H9 (cell line): ENCODE data around the gene RNF103. TPM values are rescaled to one million over a fixed set of nuclear protein-coding genes. Genes with fewer than 3 reads are reported as not detected.

Experiments
- DNase-seq: peaks from one replicate; pipeline ENCODE4 v3.0.0-alpha.2; 2017
- H2AFZ ChIP-seq: one replicate; pipeline ENCODE4 v1.6.1; 2013; ENCODE audit warnings: mild to moderate bottlenecking, low read length, control low read depth, moderate library complexity
- H2AK5ac ChIP-seq: 2 replicates; pipeline ENCODE4 v1.6.1; 2013; ENCODE audit warnings: low read length, control low read depth, mixed read lengths; ENCODE audit not compliant: insufficient read length
- H2BK120ac ChIP-seq: one replicate; pipeline ENCODE4 v1.6.1; 2013; ENCODE audit warnings: low read depth, mild to moderate bottlenecking, low read length, control low read depth, inconsistent platforms; ENCODE audit not compliant: poor library complexity, severe bottlenecking
- H2BK12ac ChIP-seq: 2 replicates; pipeline ENCODE4 v1.6.1; 2013; ENCODE audit warnings: low read length, control low read depth, mixed read lengths, low read depth; ENCODE audit not compliant: insufficient read length
- H2BK15ac ChIP-seq: 2 replicates; pipeline ENCODE4 v1.6.1; 2013; ENCODE audit warnings: low read depth, low read length, control low read depth
- H2BK20ac ChIP-seq: one replicate; pipeline ENCODE4 v1.6.1; 2013; ENCODE audit warnings: low read depth, mild to moderate bottlenecking, low read length, control low read depth, inconsistent platforms; ENCODE audit not compliant: poor library complexity, severe bottlenecking
- H2BK5ac ChIP-seq: 2 replicates; pipeline ENCODE4 v1.6.1; 2013; ENCODE audit warnings: low read length, control low read depth, mixed read lengths; ENCODE audit not compliant: insufficient read length
- H3K14ac ChIP-seq: 2 replicates; pipeline ENCODE4 v1.6.1; 2013; ENCODE audit warnings: low read length, control low read depth; ENCODE audit not compliant: insufficient read depth
- H3K18ac ChIP-seq: 2 replicates; pipeline ENCODE4 v1.6.1; 2013; ENCODE audit warnings: low read depth, mild to moderate bottlenecking, mixed read lengths, low read length, control low read depth; ENCODE audit not compliant: insufficient read length
- H3K23ac ChIP-seq: 2 replicates; pipeline ENCODE4 v1.6.1; 2013; ENCODE audit warnings: low read length, control low read depth, mixed read lengths, low read depth; ENCODE audit not compliant: insufficient read length
- H3K23me2 ChIP-seq: 2 replicates; pipeline ENCODE4 v1.6.1; 2013; ENCODE audit warnings: low read depth, mild to moderate bottlenecking, mixed read lengths, low read length, control low read depth; ENCODE audit not compliant: insufficient read length, poor library complexity, severe bottlenecking
- H3K27ac ChIP-seq: 2 replicates; pipeline ENCODE4 v1.5.1; 2013; ENCODE audit warnings: low read length, control low read depth, mixed read lengths, low read depth; ENCODE audit not compliant: insufficient read length
- H3K27me3 ChIP-seq: 2 replicates; pipeline ENCODE4 v1.6.1; 2013; ENCODE audit warnings: low read length, control low read depth, inconsistent platforms; ENCODE audit not compliant: insufficient read depth
- H3K4ac ChIP-seq: 2 replicates; pipeline ENCODE4 v1.6.1; 2013; ENCODE audit warnings: low read depth, mild to moderate bottlenecking, control low read depth, inconsistent platforms, low read length, moderate library complexity
- H3K4me1 ChIP-seq: 2 replicates; pipeline ENCODE4 v1.6.1; 2013; ENCODE audit warnings: low read length, control low read depth, inconsistent platforms; ENCODE audit not compliant: insufficient read depth
- H3K4me2 ChIP-seq: 2 replicates; pipeline ENCODE4 v1.6.1; 2013; ENCODE audit warnings: low read length, control low read depth, mixed read lengths; ENCODE audit not compliant: insufficient read length, insufficient read depth
- H3K56ac ChIP-seq: 2 replicates; pipeline ENCODE4 v1.6.1; 2013; ENCODE audit warnings: low read depth, mild to moderate bottlenecking, mixed read lengths, low read length, control low read depth; ENCODE audit not compliant: insufficient read length
- H3K79me1 ChIP-seq: 2 replicates; pipeline ENCODE4 v1.6.1; 2013; ENCODE audit warnings: low read depth, mild to moderate bottlenecking, moderate library complexity, low read length, control low read depth, inconsistent platforms; ENCODE audit not compliant: insufficient read depth, poor library complexity, severe bottlenecking
- H3K79me2 ChIP-seq: 2 replicates; pipeline ENCODE4 v1.6.1; 2013; ENCODE audit warnings: low read length, control low read depth, inconsistent platforms; ENCODE audit not compliant: insufficient read depth
- H3K9ac ChIP-seq: 2 replicates; pipeline ENCODE4 v1.6.1; 2013; ENCODE audit warnings: low read length, control low read depth, mixed read lengths; ENCODE audit not compliant: insufficient read length; ENCODE audit errors: extremely low read depth
- H3K9me3 ChIP-seq: one replicate; pipeline ENCODE4 v1.6.1; 2013; ENCODE audit warnings: low read depth, low read length, inconsistent platforms; ENCODE audit not compliant: control insufficient read depth
- H3T11ph ChIP-seq: one replicate; pipeline ENCODE4 v1.6.1; 2013; ENCODE audit warnings: mild to moderate bottlenecking, low read length, control low read depth, inconsistent platforms
- H4K20me1 ChIP-seq: one replicate; pipeline ENCODE4 v1.6.1; 2013; ENCODE audit not compliant: control insufficient read depth, insufficient read length, insufficient read depth
- H4K5ac ChIP-seq: 2 replicates; pipeline ENCODE4 v1.6.1; 2013; ENCODE audit warnings: low read depth, mild to moderate bottlenecking, mixed read lengths, low read length, control low read depth; ENCODE audit not compliant: insufficient read length
- H4K8ac ChIP-seq: replicated peaks from 2 replicates; pipeline ENCODE4 v1.6.1; 2013; ENCODE audit warnings: low read length, control low read depth, mixed read lengths, low read depth; ENCODE audit not compliant: insufficient read length
- H4K91ac ChIP-seq: 2 replicates; pipeline ENCODE4 v1.6.1; 2013; ENCODE audit warnings: low read depth, mild to moderate bottlenecking, moderate library complexity, mixed read lengths, low read length, control low read depth; ENCODE audit not compliant: insufficient read length
- H3K27ac Mint-ChIP-seq, 3 experiments: 2 replicates in 2 of 3; 3 replicates in 1 of 3; pipeline ENCODE4 v1.8.0; 2020 to 2021; ENCODE audit warnings: mixed read lengths in 3 of 3, mild to moderate bottlenecking in 1 of 3, moderate library complexity in 1 of 3
- H3K27me3 Mint-ChIP-seq: 2 replicates; pipeline ENCODE4 v1.8.0; 2021; ENCODE audit warnings: low read depth, mild to moderate bottlenecking, moderate library complexity, mixed read lengths
- H3K36me3 Mint-ChIP-seq, 3 experiments: 2 replicates in 2 of 3; 3 replicates in 1 of 3; pipeline ENCODE4 v1.8.0; 2020 to 2021; ENCODE audit warnings: low read depth in 3 of 3, mixed read lengths in 3 of 3; ENCODE audit not compliant: insufficient read depth in 1 of 3
- H3K4me1 Mint-ChIP-seq, 2 experiments: 2 replicates each; pipeline ENCODE4 v1.8.0; 2020; ENCODE audit warnings: mixed read lengths in 2 of 2
- H3K4me3 Mint-ChIP-seq, 2 experiments: 2 replicates in 1 of 2; 3 replicates in 1 of 2; pipeline ENCODE4 v1.8.0; 2020 to 2021; ENCODE audit warnings: mild to moderate bottlenecking in 2 of 2, mixed read lengths in 2 of 2, moderate library complexity in 1 of 2
- H3K9me3 Mint-ChIP-seq, 2 experiments: 2 replicates in 1 of 2; 3 replicates in 1 of 2; pipeline ENCODE4 v1.8.0; 2020; ENCODE audit warnings: mild to moderate bottlenecking in 2 of 2, mixed read lengths in 2 of 2, moderate library complexity in 1 of 2
- WGBS: extraction: QIAGEN DNeasy Blood & Tissue Kit; methylation state at CpG from one replicate; pipeline ENCODE4 v1.1.7; 2013; ENCODE audit warnings: missing lambda C conversion rate, low lambda C conversion rate, mixed read lengths; ENCODE audit not compliant: insufficient read length; ENCODE audit errors: extremely low coverage; 5-methylcytosine and 5-hydroxymethylcytosine counted together
- total RNA-seq: library from RNA; stranded (reverse); gene quantifications from 2 replicates; pipeline ENCODE4 v1.2.1, GENCODE V29; 2021
- TF ChIP-seq, protein P1 (sequence below): fragments of 200-600 bp; sonication (generic); conservative IDR thresholded peaks from 3 replicates; pipeline ENCODE4 v1.8.0; 2021; ENCODE audit warnings: antibody characterized with exemption, mild to moderate bottlenecking

RNF103 gene
- total RNA-seq, 1 experiment from 2014 or later, result 7.1 TPM

- Histone ChIP-seq H3K4me2 (no peak overlapping the region), H2BK12ac (no peak overlapping the region), H2BK120ac (no peak overlapping the region), H3K56ac (no peak overlapping the region), H3K23ac (no peak overlapping the region), H4K20me1 (no peaks in the 10 kb centered on the region), H3K9ac (no peak overlapping the region), H4K5ac (no peak overlapping the region), H3K27ac (no peak overlapping the region), H3K23me2 (no peaks in the 10 kb centered on the region), H3K9me3 (no peaks in the 10 kb centered on the region), H3K4ac (no peak overlapping the region), H3K14ac (no peak overlapping the region), H3K79me1 (no peaks in the 10 kb centered on the region), H2BK20ac (no peak overlapping the region), H2BK15ac (no peak overlapping the region), H3T11ph (no peak overlapping the region), H2AFZ (no peak overlapping the region), H3K27me3 (no peaks in the 10 kb centered on the region), H2AK5ac (no peak overlapping the region), H3K4me1 (no peaks in the 10 kb centered on the region), H3K18ac (no peak overlapping the region), H2BK5ac (no peak overlapping the region), H3K79me2 (no peaks in the 10 kb centered on the region), H4K91ac (no peak overlapping the region), H4K8ac (no peak overlapping the region)
- H3K4me1 Mint-ChIP-seq, result no peaks in the 10 kb centered on the region
- TF ChIP-seq, protein P1, sequence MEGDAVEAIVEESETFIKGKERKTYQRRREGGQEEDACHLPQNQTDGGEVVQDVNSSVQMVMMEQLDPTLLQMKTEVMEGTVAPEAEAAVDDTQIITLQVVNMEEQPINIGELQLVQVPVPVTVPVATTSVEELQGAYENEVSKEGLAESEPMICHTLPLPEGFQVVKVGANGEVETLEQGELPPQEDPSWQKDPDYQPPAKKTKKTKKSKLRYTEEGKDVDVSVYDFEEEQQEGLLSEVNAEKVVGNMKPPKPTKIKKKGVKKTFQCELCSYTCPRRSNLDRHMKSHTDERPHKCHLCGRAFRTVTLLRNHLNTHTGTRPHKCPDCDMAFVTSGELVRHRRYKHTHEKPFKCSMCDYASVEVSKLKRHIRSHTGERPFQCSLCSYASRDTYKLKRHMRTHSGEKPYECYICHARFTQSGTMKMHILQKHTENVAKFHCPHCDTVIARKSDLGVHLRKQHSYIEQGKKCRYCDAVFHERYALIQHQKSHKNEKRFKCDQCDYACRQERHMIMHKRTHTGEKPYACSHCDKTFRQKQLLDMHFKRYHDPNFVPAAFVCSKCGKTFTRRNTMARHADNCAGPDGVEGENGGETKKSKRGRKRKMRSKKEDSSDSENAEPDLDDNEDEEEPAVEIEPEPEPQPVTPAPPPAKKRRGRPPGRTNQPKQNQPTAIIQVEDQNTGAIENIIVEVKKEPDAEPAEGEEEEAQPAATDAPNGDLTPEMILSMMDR, result no peak
- H3K27me3 Mint-ChIP-seq, result no peaks in the 10 kb centered on the region
- peaks cover 0 to 26% (median 13%) of the 10 kb centered on the region in 3 experiments; a peak in 6 of 7 replicates for H3K36me3 Mint-ChIP-seq
- no peak overlapping the region for H3K27ac Mint-ChIP-seq
- H3K4me3 Mint-ChIP-seq, result no peak overlapping the region
- no peak for DNase-seq
- no CpG with 5 or more reads among the region's 1 CpG for WGBS
- no peaks in the 10 kb centered on the region for H3K9me3 Mint-ChIP-seq
Measured at GRCh38 chr2:86610871-86611270, 12.8 kb downstream of the RNF103 start.
